ENCODE measurements around the gene MAP4K4. TPM values are rescaled to one million over a fixed set of nuclear protein-coding genes. Genes with fewer than 3 reads are reported as not detected.
A peak's percentile ranks its signal among the peaks of the same experiment; 100 is the strongest.

MAP4K4 gene
- polyA plus RNA-seq, 1 donor from 2014 or later: 9.3 TPM

DNA sequence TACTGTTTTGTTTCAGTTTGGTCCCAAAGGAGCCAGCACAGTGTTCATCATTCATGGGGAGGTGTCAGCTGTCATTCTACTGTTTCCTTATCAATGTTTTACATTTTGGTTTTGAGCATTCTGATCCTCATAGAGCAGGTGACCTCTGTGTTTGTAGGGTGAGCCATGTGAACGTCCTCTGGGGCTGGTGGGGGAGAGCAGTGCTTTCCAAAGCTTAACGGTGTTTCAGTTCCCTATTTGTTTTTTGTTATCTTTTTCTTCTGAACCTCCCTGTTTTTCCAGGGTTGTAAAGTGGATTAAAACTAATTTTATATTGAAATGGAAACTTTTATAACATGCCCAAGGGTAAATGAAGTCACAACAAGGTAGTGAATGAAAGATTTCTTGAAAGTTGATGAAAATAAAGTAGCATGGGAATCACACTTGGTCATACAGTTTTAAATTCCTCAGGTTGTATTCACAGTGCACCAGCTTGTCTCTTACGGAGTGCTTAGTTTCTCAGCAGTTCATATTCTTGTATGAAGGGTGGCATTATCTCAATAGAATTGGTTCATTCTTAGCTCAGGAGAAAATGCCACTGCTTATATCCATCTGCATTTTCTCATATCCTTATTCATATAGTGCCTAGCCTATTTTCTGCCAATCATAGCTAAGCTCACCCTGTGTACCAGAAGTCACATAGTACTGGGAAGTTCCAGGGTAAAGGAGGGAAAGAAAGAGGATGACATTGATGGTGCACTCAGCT lies 54.5 kb downstream of the MAP4K4 start:
- peak overlapping the region; percentile 89 to 92 (median 90) for H3K27ac Mint-ChIP-seq
- H3K27me3 Mint-ChIP-seq: no peaks in the 10 kb centered on the region
- peak overlapping the region; percentile 8 to 73 (median 48) for H3K4me3 Mint-ChIP-seq
- H3K36me3 Mint-ChIP-seq: peaks cover 1% of the 10 kb centered on the region
- no peaks in the 10 kb centered on the region for H3K9me3 Mint-ChIP-seq
- H3K4me1 Mint-ChIP-seq: peaks cover 55 to 70% (median 60%) of the 10 kb centered on the region in 3 donors

DNA sequence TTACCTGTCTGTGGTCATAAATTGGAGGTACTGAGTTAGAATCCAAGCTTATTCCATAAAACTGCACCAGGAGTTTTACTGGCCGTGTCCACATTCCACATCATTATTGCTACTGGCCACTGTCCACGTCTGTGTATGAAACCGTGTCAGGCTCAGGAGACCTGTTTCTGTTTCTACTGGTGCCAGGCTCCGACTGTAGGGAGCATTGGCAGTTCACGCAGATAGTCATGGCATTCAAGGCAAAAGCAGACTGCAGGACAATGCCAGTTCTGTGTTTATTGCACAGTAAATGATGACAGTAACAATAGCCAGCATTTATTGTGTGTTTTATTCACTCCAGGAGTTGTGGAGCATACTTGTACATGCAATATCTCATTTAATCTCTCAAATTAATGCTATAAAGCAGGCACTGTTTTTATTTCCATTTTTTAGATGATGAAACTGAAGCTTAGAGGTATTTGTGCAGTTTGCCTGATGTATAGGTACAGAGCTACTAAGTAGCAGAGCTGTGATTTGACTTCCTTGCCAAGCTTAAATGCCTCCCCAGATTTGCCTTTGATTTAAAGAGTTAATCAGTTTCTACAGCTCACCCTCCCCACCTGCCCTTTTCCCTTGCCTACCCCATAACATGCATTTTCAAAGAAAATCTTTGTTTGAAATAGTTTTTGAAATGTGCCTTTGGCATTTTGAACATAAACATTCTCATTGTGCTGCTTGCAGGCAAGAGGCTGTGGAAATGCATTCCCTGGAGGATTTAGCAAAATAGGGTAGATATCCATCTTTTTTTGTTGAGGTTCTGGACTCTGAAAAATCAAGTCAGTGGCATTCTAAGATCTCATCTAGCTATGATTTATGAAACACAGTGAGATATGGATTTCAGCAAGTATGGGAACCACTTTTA lies 55.5 kb downstream of the MAP4K4 start:
- Mint-ChIP-seq H3K27me3 (no peaks in the 10 kb centered on the region), H3K36me3 (peaks cover 1% of the 10 kb centered on the region), H3K9me3 (no peaks in the 10 kb centered on the region), H3K4me3 (peak overlapping the region in 3 of 4 donors; percentile 8 to 77 (median 73)), H3K27ac (peak overlapping the region; percentile 89 to 92 (median 90)), H3K4me1 (peaks cover 50 to 66% (median 59%) of the 10 kb centered on the region in 3 donors)

DNA sequence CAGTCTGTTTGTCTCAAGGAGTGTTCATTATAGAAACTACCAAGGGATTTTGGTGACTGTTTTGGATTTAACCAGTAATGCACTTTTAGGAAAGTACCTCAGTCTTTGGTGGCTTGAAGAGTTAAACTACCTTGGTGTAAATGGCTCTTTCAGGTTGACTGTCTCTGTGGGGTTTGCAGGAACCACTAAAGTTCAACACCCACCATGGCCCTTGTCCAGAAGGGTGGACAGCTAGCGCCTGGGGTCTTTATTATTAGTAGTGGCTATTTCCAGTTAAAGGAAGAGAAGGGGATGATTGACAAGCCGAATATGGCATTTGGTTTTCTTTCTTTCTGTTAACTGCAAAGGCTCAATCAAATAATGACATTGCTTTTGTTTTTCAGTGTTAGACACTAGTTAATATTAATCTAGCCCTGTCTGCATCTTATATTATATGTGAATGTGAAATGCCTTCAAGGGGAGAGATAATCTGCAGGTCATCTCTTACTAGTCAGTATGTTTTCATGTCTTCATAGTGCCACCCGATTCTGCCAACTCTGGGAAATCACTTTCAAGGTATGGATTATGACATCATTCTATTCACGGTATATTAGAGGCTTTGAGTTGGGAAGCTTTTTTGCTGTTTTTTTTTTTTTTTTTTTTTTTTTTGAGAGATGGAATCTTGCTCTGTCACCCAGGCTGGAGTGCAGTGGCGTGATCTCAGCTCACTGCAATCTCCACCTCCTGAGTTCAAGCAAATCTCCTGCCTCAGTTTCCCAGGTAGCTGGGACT lies 56.4 kb downstream of the MAP4K4 start:
- no peaks in the 10 kb centered on the region for H3K9me3 Mint-ChIP-seq
- peak overlapping the region in 3 of 4 donors; percentile 62 to 74 (median 69) for H3K4me3 Mint-ChIP-seq
- no peaks in the 10 kb centered on the region for H3K27me3 Mint-ChIP-seq
- peak overlapping the region; percentile 88 to 90 (median 89) for H3K27ac Mint-ChIP-seq
- H3K4me1 Mint-ChIP-seq: peaks cover 51 to 68% (median 60%) of the 10 kb centered on the region in 3 donors
- H3K36me3 Mint-ChIP-seq: no peaks in the 10 kb centered on the region

DNA sequence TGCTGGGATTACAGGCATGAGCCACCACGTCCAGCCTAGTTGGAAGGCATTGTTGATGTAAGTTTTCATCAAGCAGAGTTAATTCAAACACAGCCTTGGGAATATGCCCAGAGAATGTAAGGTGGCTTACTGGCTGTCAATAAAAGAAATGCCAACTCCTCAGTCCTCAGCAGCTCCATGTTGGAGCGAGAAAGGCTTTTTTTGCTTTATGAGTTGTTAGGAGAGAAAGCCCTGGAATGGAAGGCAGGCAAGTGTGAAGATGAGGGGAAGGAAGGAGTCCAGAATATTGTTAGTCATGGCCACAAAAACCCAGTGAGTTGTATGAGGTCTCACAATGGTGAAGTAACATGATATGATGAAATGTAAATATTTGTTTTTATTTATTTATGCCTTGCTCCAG lies 57.1 kb downstream of the MAP4K4 start:
- H3K27ac Mint-ChIP-seq: peak overlapping the region; percentile 89 to 91 (median 90)
- peaks cover 2% of the 10 kb centered on the region for H3K36me3 Mint-ChIP-seq
- no peaks in the 10 kb centered on the region for H3K27me3 Mint-ChIP-seq
- peak overlapping the region in 2 of 4 donors; percentile 12 to 74 for H3K4me3 Mint-ChIP-seq
- no peaks in the 10 kb centered on the region for H3K9me3 Mint-ChIP-seq
- peaks cover 51 to 70% (median 60%) of the 10 kb centered on the region in 3 donors for H3K4me1 Mint-ChIP-seq

DNA sequence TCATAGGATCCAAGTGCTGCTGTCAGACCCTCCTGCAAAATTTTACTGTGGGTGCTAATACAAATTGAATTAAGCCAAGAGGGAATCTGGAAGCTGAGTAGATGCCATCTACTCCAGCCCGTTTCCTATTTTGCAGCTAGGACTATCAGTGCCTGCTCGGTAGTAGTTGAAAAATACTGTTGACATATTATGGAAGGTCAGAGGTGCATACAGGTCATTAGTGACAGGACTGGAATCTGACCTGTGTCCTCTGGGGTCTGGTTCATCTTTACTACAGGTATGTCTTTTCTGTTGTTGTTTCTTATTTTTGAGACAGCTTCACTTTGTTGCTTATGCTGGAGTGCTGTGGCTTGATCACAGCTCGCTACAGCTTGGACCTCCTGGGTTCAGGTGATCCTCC lies 58.8 kb downstream of the MAP4K4 start:
- peaks cover 2% of the 10 kb centered on the region for H3K36me3 Mint-ChIP-seq
- no peaks in the 10 kb centered on the region for H3K27me3 Mint-ChIP-seq
- peak overlapping the region; percentile 89 to 91 (median 90) for H3K27ac Mint-ChIP-seq
- H3K4me1 Mint-ChIP-seq: peaks cover 53 to 64% (median 55%) of the 10 kb centered on the region in 3 donors
- H3K4me3 Mint-ChIP-seq: peak overlapping the region; percentile 21 to 91 (median 77)
- no peaks in the 10 kb centered on the region for H3K9me3 Mint-ChIP-seq

DNA sequence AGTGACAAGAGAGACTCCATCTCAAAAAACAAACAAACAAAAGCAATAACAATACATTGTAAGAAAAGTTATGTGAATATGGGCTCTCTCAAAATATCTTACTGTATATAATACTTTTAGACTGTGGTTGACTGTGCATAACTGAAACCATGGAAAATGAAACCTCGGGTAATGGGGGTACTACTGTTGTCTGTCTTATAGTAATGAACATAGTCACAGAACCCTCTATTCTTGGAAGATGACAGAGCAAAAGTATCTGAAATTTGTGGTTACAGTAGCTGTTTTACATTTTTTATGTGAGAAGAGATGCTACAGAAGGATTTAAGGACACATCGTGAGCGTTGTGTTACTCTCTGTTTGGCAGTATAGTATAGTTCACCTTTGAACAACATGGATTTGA lies 60.5 kb downstream of the MAP4K4 start:
- Mint-ChIP-seq H3K27me3 (no peaks in the 10 kb centered on the region), H3K9me3 (no peaks in the 10 kb centered on the region), H3K4me3 (peak overlapping the region; percentile 1 to 49 (median 20)), H3K4me1 (peaks cover 48 to 62% (median 49%) of the 10 kb centered on the region in 3 donors), H3K36me3 (peaks cover 4% of the 10 kb centered on the region), H3K27ac (peak overlapping the region in 2 of 3 donors; percentile 73 to 74)

DNA sequence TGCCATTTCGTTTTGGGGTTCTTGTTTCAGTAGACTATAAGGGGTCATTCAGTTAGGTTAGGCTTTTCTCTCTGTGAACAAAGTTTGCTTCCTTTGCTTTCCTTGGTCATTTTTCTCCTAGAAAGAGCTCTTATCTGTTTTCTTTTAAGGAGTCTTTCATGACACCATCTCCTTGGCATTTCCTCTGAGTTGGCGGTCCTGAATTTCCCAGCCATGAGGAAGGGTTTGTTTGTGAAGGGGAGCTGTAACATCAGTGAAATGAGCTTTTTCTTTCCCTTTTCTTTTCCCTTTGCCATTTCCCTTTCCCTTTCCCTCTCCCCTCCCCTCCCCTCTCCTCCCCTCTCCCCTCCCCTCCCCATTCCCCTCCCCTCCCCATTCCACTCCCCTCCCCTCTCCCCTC lies 61.7 kb downstream of the MAP4K4 start:
- Mint-ChIP-seq H3K4me3 (no peak overlapping the region), H3K27me3 (no peaks in the 10 kb centered on the region), H3K36me3 (peaks cover 4% of the 10 kb centered on the region)

DNA sequence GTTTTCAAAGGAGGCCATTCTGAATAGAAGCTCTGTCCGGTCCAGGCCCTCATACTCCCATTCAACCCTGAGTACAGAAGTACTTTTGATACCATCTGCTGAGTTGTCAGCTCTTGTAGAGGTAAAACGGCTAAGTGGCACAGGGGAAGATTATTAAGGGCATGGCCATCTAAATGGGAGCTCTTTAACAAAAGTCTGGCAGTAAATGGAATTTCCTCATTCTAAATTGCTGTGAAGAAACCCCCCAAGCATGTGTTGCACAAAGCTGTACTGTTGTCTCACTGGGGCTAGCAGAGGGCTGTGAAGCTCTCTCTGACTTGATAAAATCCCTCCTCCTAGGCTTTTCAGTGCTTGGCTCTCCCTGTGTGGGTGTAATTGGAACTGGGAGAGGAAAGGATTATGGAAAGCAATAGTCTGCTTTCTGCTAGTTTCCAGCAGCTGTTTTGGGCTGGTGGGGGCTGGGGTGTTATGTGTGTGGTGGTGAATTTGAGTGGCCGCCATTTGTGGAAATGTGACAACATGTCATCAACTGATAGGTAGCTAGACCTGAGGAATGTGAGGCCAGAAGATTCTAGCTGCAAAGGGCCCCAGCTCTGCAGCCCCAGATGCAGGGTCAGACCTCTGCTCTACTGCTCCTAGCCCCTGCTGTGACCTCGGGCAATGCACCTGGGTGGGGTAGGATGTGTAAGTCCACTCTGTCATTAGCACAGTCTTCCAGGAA lies 65.1 kb downstream of the MAP4K4 start:
- no peaks in the 10 kb centered on the region for H3K9me3 Mint-ChIP-seq
- H3K27ac Mint-ChIP-seq: peak overlapping the region; percentile 3 to 72 (median 65)
- H3K27me3 Mint-ChIP-seq: no peaks in the 10 kb centered on the region
- H3K36me3 Mint-ChIP-seq: peaks cover 4% of the 10 kb centered on the region
- peak overlapping the region in 1 of 4 donors; percentile 72 for H3K4me3 Mint-ChIP-seq
- H3K4me1 Mint-ChIP-seq: peaks cover 54 to 69% (median 62%) of the 10 kb centered on the region in 3 donors

More for the DNA sequence above, 61.7 kb downstream of the MAP4K4 start:
- Mint-ChIP-seq H3K27ac (no peak overlapping the region), H3K9me3 (no peaks in the 10 kb centered on the region), H3K4me1 (peaks cover 47 to 63% (median 48%) of the 10 kb centered on the region in 3 donors)

DNA sequence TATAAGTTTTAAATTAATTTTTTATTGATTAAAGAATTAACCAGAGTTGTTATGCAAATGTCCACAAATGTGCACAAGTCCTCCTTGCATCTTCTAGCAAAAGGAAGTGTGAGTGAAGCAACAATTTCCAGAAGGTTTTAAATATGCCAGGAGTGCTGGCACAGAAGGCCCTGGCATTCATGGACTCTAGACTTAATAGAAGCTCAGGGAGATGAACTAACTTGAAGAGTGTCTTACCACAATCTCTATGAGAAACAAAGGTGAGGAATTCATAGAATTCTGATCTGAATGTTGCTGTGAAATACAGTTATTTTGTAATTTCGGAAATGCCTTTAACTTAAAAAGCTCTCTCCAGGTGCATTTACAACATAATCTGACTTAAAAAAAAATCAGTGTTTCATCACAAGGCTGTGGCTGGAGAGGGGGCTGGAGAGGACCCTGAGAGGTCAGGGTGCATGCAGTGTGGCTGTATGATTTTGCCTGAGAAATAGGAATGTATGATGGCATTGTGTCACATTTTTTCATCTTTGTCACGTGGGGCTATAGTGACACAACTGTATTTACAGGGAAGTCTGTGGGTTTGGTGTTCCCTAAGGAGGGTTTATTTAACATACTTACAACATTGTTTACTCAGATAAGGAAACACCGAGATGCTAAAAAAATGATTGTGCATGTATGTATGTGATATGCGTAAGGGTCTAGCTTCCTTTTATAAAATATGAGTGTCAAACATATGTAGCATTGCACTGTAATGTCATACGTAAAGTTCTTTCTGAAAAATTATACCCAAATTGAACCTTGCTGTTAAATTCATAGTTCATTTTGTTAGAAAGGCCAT lies 66.2 kb downstream of the MAP4K4 start:
- H3K27ac Mint-ChIP-seq: peak overlapping the region; percentile 3 to 32 (median 20)
- no peaks in the 10 kb centered on the region for H3K9me3 Mint-ChIP-seq
- H3K4me3 Mint-ChIP-seq: peak overlapping the region in 2 of 4 donors; percentile 6 to 34

DNA sequence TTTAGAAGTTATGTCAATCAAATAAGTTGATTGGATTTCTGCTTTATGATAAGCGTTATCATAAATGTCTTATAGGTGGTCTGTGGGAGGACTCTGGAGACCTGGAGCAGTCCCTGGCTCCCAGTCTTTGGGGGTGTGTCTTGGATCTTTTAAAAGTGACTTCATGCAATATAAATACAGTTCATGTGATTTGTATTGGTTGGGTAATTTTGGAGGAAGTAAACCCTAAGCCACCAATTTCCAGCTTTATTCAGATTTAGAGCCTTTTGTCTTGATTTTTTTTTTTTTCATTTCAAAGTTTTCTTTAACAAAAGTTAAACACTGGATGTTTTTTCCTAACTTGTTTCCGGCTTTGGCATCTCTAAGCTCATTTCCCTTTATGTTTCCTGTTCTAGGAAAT lies 68.8 kb downstream of the MAP4K4 start:
- H3K27me3 Mint-ChIP-seq: no peaks in the 10 kb centered on the region
- peaks cover 3% of the 10 kb centered on the region for H3K36me3 Mint-ChIP-seq
- H3K27ac Mint-ChIP-seq: peak overlapping the region; percentile 0 to 86 (median 82)
- peak overlapping the region in 3 of 4 donors; percentile 31 to 92 (median 75) for H3K4me3 Mint-ChIP-seq
- peaks cover 71 to 82% (median 78%) of the 10 kb centered on the region in 3 donors for H3K4me1 Mint-ChIP-seq
- H3K9me3 Mint-ChIP-seq: no peaks in the 10 kb centered on the region

More for the DNA sequence above, 66.2 kb downstream of the MAP4K4 start:
- Mint-ChIP-seq H3K27me3 (no peaks in the 10 kb centered on the region), H3K36me3 (peaks cover 4% of the 10 kb centered on the region), H3K4me1 (peaks cover 55 to 68% (median 65%) of the 10 kb centered on the region in 3 donors)

DNA sequence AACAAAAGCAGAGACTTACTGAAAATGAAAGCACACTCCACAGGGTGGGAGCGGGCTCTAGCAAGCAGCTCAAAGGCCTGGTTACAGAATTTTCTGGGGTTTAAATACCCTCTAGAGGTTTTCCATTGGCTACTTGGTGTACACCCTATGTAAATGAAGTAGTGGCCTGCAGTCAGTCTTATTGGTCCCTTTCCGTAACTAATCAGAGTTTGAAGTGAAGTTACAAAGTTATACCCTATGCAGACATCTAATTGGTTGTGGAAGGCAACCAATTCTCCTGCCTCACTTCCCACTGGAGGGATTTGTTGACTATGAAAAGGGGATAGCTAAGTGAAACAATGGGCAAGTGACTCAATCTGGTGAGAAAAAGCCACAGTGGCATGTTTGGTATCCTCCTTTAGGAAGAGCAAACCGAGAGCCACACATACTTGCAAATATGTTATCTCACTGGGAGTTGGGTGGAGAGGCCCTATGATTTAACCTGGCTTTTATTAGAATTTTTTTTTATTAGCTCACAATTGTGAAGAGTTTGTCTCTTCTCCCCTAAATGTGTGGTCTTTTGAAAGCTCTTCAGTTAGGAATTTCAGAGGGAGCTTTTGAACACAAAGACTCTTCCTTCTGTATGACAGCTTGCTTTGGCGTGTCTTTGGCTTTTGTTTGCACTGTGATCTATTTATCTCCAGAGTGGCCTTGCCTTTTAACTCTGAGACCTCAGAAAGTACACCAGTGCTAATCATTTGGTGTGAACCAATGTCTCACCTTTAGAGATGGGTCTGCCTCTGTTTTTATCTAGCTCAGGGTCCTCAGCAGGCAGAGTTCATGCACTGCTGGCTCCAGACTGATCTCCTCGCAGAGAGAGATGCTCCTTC lies 69.6 kb downstream of the MAP4K4 start:
- Mint-ChIP-seq H3K36me3 (peaks cover 3% of the 10 kb centered on the region), H3K4me1 (peaks cover 79 to 84% (median 83%) of the 10 kb centered on the region in 3 donors), H3K27ac (peak overlapping the region; percentile 82 to 95 (median 86)), H3K9me3 (no peaks in the 10 kb centered on the region), H3K27me3 (no peaks in the 10 kb centered on the region), H3K4me3 (peak overlapping the region in 3 of 4 donors; percentile 55 to 92 (median 75))

DNA sequence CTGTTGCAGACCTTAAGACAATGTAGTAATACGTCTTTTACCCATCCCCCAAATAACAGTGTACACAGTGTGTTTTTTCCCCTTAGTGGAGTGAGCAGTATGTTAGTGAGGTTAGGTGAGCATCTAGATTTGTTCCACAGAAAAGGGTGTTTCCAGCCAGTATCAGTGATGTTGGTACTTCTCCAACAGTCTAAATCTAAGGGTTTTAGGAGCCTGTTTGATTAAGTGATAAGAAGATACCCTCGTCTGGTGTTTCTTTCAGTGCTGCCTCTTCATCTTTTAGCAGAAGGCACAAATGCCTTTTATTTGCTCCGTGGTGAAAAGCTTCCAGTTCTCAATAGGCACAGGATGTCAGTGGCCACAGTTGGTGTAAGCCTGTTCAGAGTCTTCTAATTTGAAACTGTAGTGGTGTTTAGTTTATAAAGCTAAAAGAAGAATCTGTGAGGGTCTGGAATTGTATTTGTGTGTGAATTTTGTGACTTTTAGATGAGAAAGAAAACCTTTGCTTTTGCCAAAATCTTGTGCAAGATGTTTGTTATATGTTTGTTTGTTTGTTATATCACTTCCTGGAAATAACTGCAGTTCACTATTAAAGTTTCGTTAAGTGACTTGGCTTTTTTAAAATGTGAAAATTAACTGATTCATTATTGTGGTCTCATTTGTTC lies 71.2 kb downstream of the MAP4K4 start:
- Mint-ChIP-seq H3K9me3 (no peaks in the 10 kb centered on the region), H3K4me1 (peaks cover 75 to 84% (median 81%) of the 10 kb centered on the region in 3 donors), H3K36me3 (no peaks in the 10 kb centered on the region), H3K27ac (peak overlapping the region in 2 of 3 donors; percentile 3 to 48), H3K27me3 (no peaks in the 10 kb centered on the region), H3K4me3 (peak overlapping the region in 3 of 4 donors; percentile 3 to 69 (median 35))

All from IgD-negative memory B cell (primary cell).